HG03469 (cell line): ENCODE results near the gene RIMS1.

Experiments used
- ATAC-seq: cut with Tn5 transposase; IDR thresholded peaks from one replicate; pipeline ENCODE4 v1.9.1; 2021; ENCODE audit warnings: mild to moderate bottlenecking, moderate library complexity, moderate number of reproducible peaks; ENCODE audit not compliant: unreplicated experiment

Gene RIMS1

GRCh38 chr6:72390548-72390947 is 504.2 kb downstream of the RIMS1 start:
- no peak for ATAC-seq

GRCh38 chr6:72401865-72402264 is 515.5 kb downstream of the RIMS1 start:
- ATAC-seq = no peak

- no peak for ATAC-seq
These were observed 517.1 kb downstream of the RIMS1 start for GRCh38 chr6:72403413-72403812.

- ATAC-seq = no peak
These were observed 520.2 kb downstream of the RIMS1 start for GRCh38 chr6:72406517-72406916.

GRCh38 chr6:72410769-72411168 is 524.4 kb downstream of the RIMS1 start:
- ATAC-seq = no peak

- ATAC-seq = peak; percentile 90
These were observed 525.7 kb downstream of the RIMS1 start for GRCh38 chr6:72411872-72412708.

GRCh38 chr6:72412709-72413044 is 526.3 kb downstream of the RIMS1 start:
- no peak for ATAC-seq

- ATAC-seq = no peak
These were observed 527.5 kb downstream of the RIMS1 start for GRCh38 chr6:72413884-72414283.

GRCh38 chr6:72414657-72415056 is 528.3 kb downstream of the RIMS1 start:
- ATAC-seq = no peak

- ATAC-seq = no peak
These were observed 530.6 kb downstream of the RIMS1 start for GRCh38 chr6:72416744-72417465.

- ATAC-seq = no peak
These were observed 531.4 kb downstream of the RIMS1 start for GRCh38 chr6:72417759-72418158.

- ATAC-seq = no peak
These were observed 532.1 kb downstream of the RIMS1 start for GRCh38 chr6:72418495-72418894.

GRCh38 chr6:72419966-72420365 is 533.6 kb downstream of the RIMS1 start:
- no peak for ATAC-seq

- ATAC-seq = no peak
These were observed 534.1 kb downstream of the RIMS1 start for GRCh38 chr6:72420409-72420808.

GRCh38 chr6:72421387-72421786 is 535.0 kb downstream of the RIMS1 start:
- no peak for ATAC-seq

- no peak for ATAC-seq
These were observed 535.8 kb downstream of the RIMS1 start for GRCh38 chr6:72422171-72422570.

GRCh38 chr6:72424476-72424875 is 538.1 kb downstream of the RIMS1 start:
- no peak for ATAC-seq

- ATAC-seq = no peak
These were observed 538.8 kb downstream of the RIMS1 start for GRCh38 chr6:72425003-72425681.

- no peak for ATAC-seq
These were observed 554.3 kb downstream of the RIMS1 start for GRCh38 chr6:72440611-72441010.

- no peak for ATAC-seq
These were observed 560.1 kb downstream of the RIMS1 start for GRCh38 chr6:72446430-72446829.
